ENCODE data around the gene PAQR8.

GRCh38 chr6:52324189-52324588 lies 37.8 kb upstream of the PAQR8 start:
- no peak for TF ChIP-seq EZH2phosphoT487 (IDR thresholded peaks at IDR 0.05; ENCODE audit: borderline replicate concordance, low read depth, low read length)
- TF ChIP-seq CTCF (conservative IDR thresholded peaks at IDR 0.05; ENCODE audit: low read length): no peak
